Measurements from ENCODE around the gene CRYGD. TPM values are rescaled to one million over a fixed set of nuclear protein-coding genes. Genes with fewer than 3 reads are reported as not detected.
A peak's percentile ranks its signal among the peaks of the same experiment; 100 is the strongest.

Gene CRYGD
- total and polyA plus RNA-seq, 2 of the 13 experiments (the other 11 are each of a cell fraction or from before 2014, with no cell fraction given) = not detected

- TF ChIP-seq ZNF275 (CRISPR knock-in tag; IDR thresholded peaks at IDR 0.05; ENCODE audit: borderline replicate concordance) (no peak), YY1 (IDR thresholded peaks at IDR 0.05; ENCODE audit: insufficient read depth, insufficient replicate concordance, low read depth, low read length) (peak; percentile 31), ZC3H4 (CRISPR knock-in tag; IDR thresholded peaks at IDR 0.05; ENCODE audit: borderline replicate concordance) (no peak), MAZ (IDR thresholded peaks at IDR 0.05; ENCODE audit: borderline replicate concordance, low read depth, low read length) (no peak), MAZ (CRISPR knock-in tag; IDR thresholded peaks at IDR 0.05; ENCODE audit: low read depth) (no peak), ZNF354B (CRISPR knock-in tag; IDR thresholded peaks at IDR 0.05) (no peak), HNF4A (CRISPR knock-in tag; IDR thresholded peaks at IDR 0.05) (peak; percentile 96), ZNF790 (CRISPR knock-in tag; IDR thresholded peaks at IDR 0.05; ENCODE audit: borderline replicate concordance) (no peak), LCORL (IDR thresholded peaks at IDR 0.05) (no peak), LCORL (CRISPR knock-in tag; IDR thresholded peaks at IDR 0.05) (no peak; the same call in none of the 2 replicates), HNRNPH1 (optimal IDR thresholded peaks at IDR 0.05; ENCODE audit: low read depth, low read length) (no peak), HNF4G (IDR thresholded peaks at IDR 0.05; ENCODE audit: borderline replicate concordance, low read depth, low read length) (peak; percentile 82), HNF4G (CRISPR knock-in tag; IDR thresholded peaks at IDR 0.05; ENCODE audit: borderline replicate concordance, low read depth) (peak; percentile 68; the same call in 1 of the 2 replicates), ZBTB39 (CRISPR knock-in tag; IDR thresholded peaks at IDR 0.05) (no peak), PATZ1 (CRISPR knock-in tag; IDR thresholded peaks at IDR 0.05) (no peak), ZNF138 (CRISPR knock-in tag; IDR thresholded peaks at IDR 0.05; ENCODE audit: low read depth) (no peak), ZNF766 (CRISPR knock-in tag; IDR thresholded peaks at IDR 0.05; ENCODE audit: borderline replicate concordance) (no peak), TRIM24 (CRISPR knock-in tag; IDR thresholded peaks at IDR 0.05) (no peak), NBN (conservative IDR thresholded peaks at IDR 0.05) (no peak), ZNF333 (CRISPR knock-in tag; IDR thresholded peaks at IDR 0.05; ENCODE audit: borderline replicate concordance) (no peak), FOXM1 (CRISPR knock-in tag; IDR thresholded peaks at IDR 0.05) (no peak), GTF2F1 (IDR thresholded peaks at IDR 0.05; ENCODE audit: low read length) (no peak), ZNF451 (CRISPR knock-in tag; IDR thresholded peaks at IDR 0.05) (no peak), MTERF4 (CRISPR knock-in tag; IDR thresholded peaks at IDR 0.05) (no peak), GABPB1 (CRISPR knock-in tag; IDR thresholded peaks at IDR 0.05) (no peak)
Measured at GRCh38 chr2:208129744-208130711, 5.7 kb upstream of the CRYGD start, which contains the start of gene CRYGC (continued).

Data from HepG2 (cell line).